HepG2 (cell line): ENCODE results near the gene PSD4. TPM values are rescaled to one million over a fixed set of nuclear protein-coding genes. Genes with fewer than 3 reads are reported as not detected.
A peak's percentile ranks its signal among the peaks of the same experiment; 100 is the strongest.

ENCODE experiments used
- ARNTL ChIP-seq: sonication (generic); formaldehyde crosslinking; IDR thresholded peaks from 2 replicates; pipeline ENCODE4 v1.4.0; 2020; ENCODE audit warnings: mild to moderate bottlenecking, missing genetic modification reagents
- ATF4 ChIP-seq, 2 experiments: fragments of 450-650 bp in 1 of 2; sonication (generic) in 1 of 2; formaldehyde crosslinking; IDR thresholded peaks; 2 replicates each; pipeline versions ENCODE4 v1.5.0 to v1.8.0; 2020 to 2022; ENCODE audit warnings: mild to moderate bottlenecking in 1 of 2, missing genetic modification reagents in 1 of 2
- ATF7-NPFF ChIP-seq: sonication (generic); formaldehyde crosslinking; IDR thresholded peaks from 2 replicates; pipeline ENCODE4 v1.8.1; 2023; ENCODE audit warnings: mild to moderate bottlenecking, low read depth, missing genetic modification reagents, moderate library complexity
- BHLHE40 ChIP-seq: IDR thresholded peaks from 2 replicates; pipeline ENCODE4 v1.6.1; 2011; ENCODE audit warnings: low read length, improper control_type of control experiment
- EP300 ChIP-seq, 3 experiments: sonication (generic) in 1 of 3; formaldehyde crosslinking in 1 of 3; IDR thresholded peaks; 2 replicates each; pipeline versions ENCODE4 v1.5.1 to v1.6.1; 2011 to 2020; ENCODE audit warnings: low read depth in 2 of 3, low read length in 2 of 3, borderline replicate concordance in 1 of 3, improper control_type of control experiment in 1 of 3, mild to moderate bottlenecking in 1 of 3, missing genetic modification reagents in 1 of 3, moderate library complexity in 1 of 3
- GABPB1 ChIP-seq: IDR thresholded peaks from 2 replicates; pipeline ENCODE4 v1.6.1; 2016; ENCODE audit warnings: mild to moderate bottlenecking, missing genetic modification reagents, moderate library complexity, missing compliant biosample characterization
- HBP1 ChIP-seq: IDR thresholded peaks from 2 replicates; pipeline ENCODE4 v1.6.1; 2016; ENCODE audit warnings: low read depth, control low read depth
- HIVEP1 ChIP-seq: sonication (generic); formaldehyde crosslinking; IDR thresholded peaks from 2 replicates; pipeline ENCODE4 v1.4.0; 2020; ENCODE audit warnings: mild to moderate bottlenecking, missing genetic modification reagents
- IKZF4 ChIP-seq: sonication (generic); formaldehyde crosslinking; IDR thresholded peaks from 2 replicates; pipeline ENCODE4 v1.5.1; 2020; ENCODE audit warnings: borderline replicate concordance, mild to moderate bottlenecking, low read depth, missing genetic modification reagents; ENCODE audit errors: not compliant biosample characterization
- KDM6A ChIP-seq: IDR thresholded peaks from 2 replicates; pipeline ENCODE4 v1.6.1; 2016; ENCODE audit warnings: low read depth
- MXI1 ChIP-seq: IDR thresholded peaks from 3 replicates; pipeline ENCODE4 v1.6.1; 2012; ENCODE audit warnings: low read depth, low read length, inconsistent platforms, borderline replicate concordance
- NFYC ChIP-seq: IDR thresholded peaks from 2 replicates; pipeline ENCODE4 v1.6.1; 2016; ENCODE audit warnings: missing genetic modification reagents, missing compliant biosample characterization
- RBAK ChIP-seq: sonication (generic); formaldehyde crosslinking; IDR thresholded peaks from 2 replicates; pipeline ENCODE4 v1.5.1; 2020; ENCODE audit warnings: mild to moderate bottlenecking, missing genetic modification reagents
- RFXANK ChIP-seq: IDR thresholded peaks from 2 replicates; pipeline ENCODE4 v1.6.1; 2016
- SCMH1 ChIP-seq: sonication (generic); formaldehyde crosslinking; IDR thresholded peaks from 2 replicates; pipeline ENCODE4 v1.9.0; 2021; ENCODE audit warnings: missing genetic modification reagents, mild to moderate bottlenecking, borderline replicate concordance
- SOX13 ChIP-seq, 3 experiments: fragments of 450-650 bp in 1 of 3; sonication (generic) in 1 of 3; formaldehyde crosslinking in 1 of 3; IDR thresholded peaks in 2 of 3; conservative IDR thresholded peaks in 1 of 3; 2 replicates each; pipeline versions ENCODE4 v1.5.0 to v1.6.1; 2016 to 2020; ENCODE audit warnings: antibody characterized with exemption in 1 of 3, mild to moderate bottlenecking in 1 of 3, missing compliant biosample characterization in 1 of 3, missing genetic modification reagents in 1 of 3, moderate library complexity in 1 of 3
- SOX5 ChIP-seq: IDR thresholded peaks from 2 replicates; pipeline ENCODE4 v1.6.1; 2016; ENCODE audit warnings: borderline replicate concordance
- SP2 ChIP-seq: sonication (generic); formaldehyde crosslinking; IDR thresholded peaks from 2 replicates; pipeline ENCODE4 v1.5.1; 2020; ENCODE audit warnings: mild to moderate bottlenecking, missing genetic modification reagents
- SPEN ChIP-seq: sonication (generic); formaldehyde crosslinking; IDR thresholded peaks from 2 replicates; pipeline ENCODE4 v1.5.1; 2020; ENCODE audit warnings: low read depth, mild to moderate bottlenecking, missing genetic modification reagents
- TAF1 ChIP-seq: sonication (generic); formaldehyde crosslinking; IDR thresholded peaks from 2 replicates; pipeline ENCODE4 v1.4.0; 2020; ENCODE audit warnings: missing genetic modification reagents
- TBL1XR1 ChIP-seq: fragments of 150-350 bp; IDR thresholded peaks from 2 replicates; pipeline ENCODE4 v1.6.1; 2014; ENCODE audit warnings: borderline replicate concordance, low read length; ENCODE audit not compliant: partially characterized antibody
- TOPORS ChIP-seq: sonication (generic); formaldehyde crosslinking; IDR thresholded peaks from 2 replicates; pipeline ENCODE4 v1.8.0; 2023; ENCODE audit warnings: mild to moderate bottlenecking, missing genetic modification reagents
- XBP1 ChIP-seq: sonication (generic); formaldehyde crosslinking; IDR thresholded peaks from 2 replicates; pipeline ENCODE4 v1.5.0; 2020; ENCODE audit warnings: missing genetic modification reagents
- ZKSCAN8 ChIP-seq: IDR thresholded peaks from 2 replicates; pipeline ENCODE4 v1.6.1; 2016; ENCODE audit warnings: borderline replicate concordance, missing genetic modification reagents, missing compliant biosample characterization
- ZNF18 ChIP-seq: sonication (generic); formaldehyde crosslinking; IDR thresholded peaks from 2 replicates; pipeline ENCODE4 v1.8.0; 2022; ENCODE audit warnings: mild to moderate bottlenecking, missing genetic modification reagents; ENCODE audit not compliant: insufficient replicate concordance
- ZNF430 ChIP-seq: sonication (generic); formaldehyde crosslinking; IDR thresholded peaks from 2 replicates; pipeline ENCODE4 v1.9.0; 2021; ENCODE audit warnings: mild to moderate bottlenecking, missing genetic modification reagents
- ZNF619 ChIP-seq: sonication (generic); formaldehyde crosslinking; IDR thresholded peaks from 2 replicates; pipeline ENCODE4 v1.4.0; 2020; ENCODE audit warnings: mild to moderate bottlenecking, missing genetic modification reagents
- polyA plus RNA-seq, 8 experiments: library from polyadenylated mRNA; depleted of rRNA in 3 of 8; stranded (reverse) in 7 of 8; unstranded in 1 of 8; fragments of >200 nt; fragmentation: Illumina TruSeq in 4 of 8; extraction: Trizol in 4 of 8; gene quantifications; 2 replicates each; pipeline versions ENCODE4 v1.2.1 to v1.2.3, GENCODE V29; 2011 to 2016; ENCODE audit warnings: low read depth in 4 of 8, missing spikeins in 1 of 8, mixed read lengths in 1 of 8; ENCODE audit not compliant: insufficient read depth in 1 of 8
- total RNA-seq, 5 experiments: library from RNA; depleted of rRNA; stranded (reverse); fragments of >200 nt; fragmentation: Illumina TruSeq; extraction: Trizol; gene quantifications; 2 replicates each; pipeline ENCODE4 v1.2.3, GENCODE V29; 2016; ENCODE audit warnings: low read depth in 1 of 5

The PSD4 gene
- total and polyA plus RNA-seq, 2 of the 13 experiments (the other 11 are each of a cell fraction or from before 2014, with no cell fraction given): 5.8 to 9.4 TPM

GRCh38 chr2:113164930-113165585 is 8.7 kb upstream of the PSD4 start (continued):
- TF ChIP-seq BHLHE40 (peak; percentile 58; the same call in 1 of the 2 replicates), NFYC (CRISPR knock-in tag) (no peak), ZKSCAN8 (peak; percentile 26; the same call in 1 of the 2 replicates), HIVEP1 (CRISPR knock-in tag) (no peak), TOPORS (CRISPR knock-in tag) (no peak), XBP1 (0 out of 2 replicates have a peak, but pooled peaks have one; percentile 43), RFXANK (no peak), TBL1XR1 (no peak), SCMH1 (CRISPR knock-in tag) (no peak), TAF1 (no peak), EP300 (IDR thresholded peaks at IDR 0.05; ENCODE audit: low read depth in 2 of 2, low read length in 2 of 2) (peak in 1 of 2 experiments; percentile 52; a peak in 1 of 4 replicates), EP300 (CRISPR knock-in tag; IDR thresholded peaks at IDR 0.05; ENCODE audit: borderline replicate concordance) (no peak), HBP1 (CRISPR knock-in tag) (0 out of 2 replicates have a peak, but pooled peaks have one; percentile 61), RBAK (CRISPR knock-in tag) (no peak), SOX5 (CRISPR knock-in tag) (peak; percentile 74; the same call in 1 of the 2 replicates), ATF4 (CRISPR knock-in tag; IDR thresholded peaks at IDR 0.05) (no peak), IKZF4 (CRISPR knock-in tag) (no peak), MXI1 (peak; percentile 16; the same call in 1 of the 3 replicates), SPEN (CRISPR knock-in tag) (0 out of 2 replicates have a peak, but pooled peaks have one; percentile 17), ZNF18 (no peak), ATF7-NPFF (CRISPR knock-in tag) (no peak), GABPB1 (CRISPR knock-in tag) (peak; percentile 35; the same call in 1 of the 2 replicates), KDM6A (CRISPR knock-in tag) (no peak), SP2 (CRISPR knock-in tag) (no peak), ARNTL (CRISPR knock-in tag) (peak; percentile 77), ZNF430 (CRISPR knock-in tag) (no peak), SOX13 (IDR thresholded peaks at IDR 0.05) (0 out of 2 replicates have a peak, but pooled peaks have one; percentile 34), SOX13 (CRISPR knock-in tag; conservative IDR thresholded peaks at IDR 0.05 in 1 of 2, IDR thresholded peaks at IDR 0.05 in 1 of 2) (peak in 1 of 2 experiments; percentile 60; a peak in 2 of 4 replicates), ZNF619 (CRISPR knock-in tag) (no peak)
